Activated CD4-positive, alpha-beta T cell treated with anti-CD3 and anti-CD28 coated beads, Interleukin-2, amount 10 ng/mL, durations not matched to agents 24 days and 14 days (primary cell): ENCODE results near the gene KCNJ5. TPM values are rescaled to one million over a fixed set of nuclear protein-coding genes. Genes with fewer than 3 reads are reported as not detected.
A peak's percentile ranks its signal among the peaks of the same experiment; 100 is the strongest.

Experiments used
- DNase-seq: peaks from one replicate; pipeline ENCODE4 v3.0.0; 2022
- H3K27ac Mint-ChIP-seq: one replicate; pipeline ENCODE4 v1.8.0; 2022; ENCODE audit warnings: mild to moderate bottlenecking, mixed read lengths
- H3K27me3 Mint-ChIP-seq: one replicate; pipeline ENCODE4 v1.8.0; 2022; ENCODE audit warnings: mixed read lengths
- H3K36me3 Mint-ChIP-seq: one replicate; pipeline ENCODE4 v1.8.0; 2022; ENCODE audit warnings: low read depth, mild to moderate bottlenecking, mixed read lengths
- H3K4me1 Mint-ChIP-seq: one replicate; pipeline ENCODE4 v1.8.0; 2021; ENCODE audit warnings: mixed read lengths
- H3K4me3 Mint-ChIP-seq: one replicate; pipeline ENCODE4 v1.8.0; 2022; ENCODE audit warnings: mild to moderate bottlenecking, moderate library complexity, mixed read lengths
- H3K9me3 Mint-ChIP-seq: one replicate; pipeline ENCODE4 v1.8.0; 2021; ENCODE audit warnings: mixed read lengths
- intact Hi-C: fragments of 100-400 bp; cut with micrococcal nuclease; formaldehyde crosslinking; loops from one replicate; pipeline ENCODE4 v1.15.1; 2023
- total RNA-seq: library from RNA; stranded (reverse); gene quantifications from 2 replicates; pipeline ENCODE4 v1.2.3, GENCODE V29; 2022

KCNJ5 gene
- total RNA-seq, 1 donor from 2014 or later: not detected

DNA sequence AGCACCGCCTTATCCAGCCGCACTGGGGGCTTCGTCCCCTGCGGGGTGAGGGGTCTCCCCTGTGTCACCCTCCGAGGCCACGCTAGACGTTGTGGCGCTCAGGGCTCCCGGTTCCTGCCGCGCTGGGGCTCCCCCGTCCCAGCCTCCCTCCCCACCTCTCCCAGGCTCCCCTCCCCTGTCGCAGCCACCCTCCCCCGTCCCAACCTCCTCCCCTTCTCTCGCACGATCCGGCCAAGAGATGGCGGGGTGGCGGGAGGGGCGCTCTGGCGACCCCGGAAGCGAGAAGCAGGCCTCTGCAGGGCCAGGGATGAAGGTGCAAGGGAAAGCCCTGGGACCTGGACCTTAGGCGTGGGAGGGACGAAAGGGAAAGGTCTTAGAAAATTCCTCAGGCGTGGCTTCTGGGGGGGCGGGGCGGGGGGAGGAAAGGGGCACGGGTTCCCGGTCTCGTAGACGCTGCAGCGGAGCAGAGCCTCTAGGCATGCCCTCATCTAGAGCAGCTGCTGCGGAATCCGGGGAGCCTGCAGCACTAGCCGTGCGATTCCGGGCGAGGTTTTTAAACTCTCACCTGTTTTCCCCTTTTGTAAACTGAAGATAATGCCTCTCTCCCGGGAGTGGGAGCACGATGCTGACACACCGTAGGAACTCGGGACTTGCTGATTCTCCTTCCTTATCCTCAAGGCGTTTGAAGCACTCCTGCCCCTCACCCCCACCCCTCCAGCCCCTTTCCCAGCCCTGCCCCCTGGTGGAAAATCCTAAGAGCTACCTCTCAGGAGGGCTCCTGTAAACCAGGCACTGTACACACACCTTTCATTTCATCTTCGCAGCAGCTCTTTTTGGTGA lies 14.4 kb downstream of the KCNJ5 start:
- Mint-ChIP-seq H3K4me3 (peak overlapping the region; percentile 72), H3K36me3 (no peaks in the 10 kb centered on the region), H3K27me3 (peaks cover 77% of the 10 kb centered on the region), H3K4me1 (peaks cover 12% of the 10 kb centered on the region), H3K9me3 (no peaks in the 10 kb centered on the region), H3K27ac (no peak overlapping the region)
- intact Hi-C loops: loop anchor here (2.0 to 10.0 kb wide), 2 partner anchors 15 to 149 kb away; partner anchors contain the start of gene KCNJ5
- peak; percentile 75 for DNase-seq

DNA sequence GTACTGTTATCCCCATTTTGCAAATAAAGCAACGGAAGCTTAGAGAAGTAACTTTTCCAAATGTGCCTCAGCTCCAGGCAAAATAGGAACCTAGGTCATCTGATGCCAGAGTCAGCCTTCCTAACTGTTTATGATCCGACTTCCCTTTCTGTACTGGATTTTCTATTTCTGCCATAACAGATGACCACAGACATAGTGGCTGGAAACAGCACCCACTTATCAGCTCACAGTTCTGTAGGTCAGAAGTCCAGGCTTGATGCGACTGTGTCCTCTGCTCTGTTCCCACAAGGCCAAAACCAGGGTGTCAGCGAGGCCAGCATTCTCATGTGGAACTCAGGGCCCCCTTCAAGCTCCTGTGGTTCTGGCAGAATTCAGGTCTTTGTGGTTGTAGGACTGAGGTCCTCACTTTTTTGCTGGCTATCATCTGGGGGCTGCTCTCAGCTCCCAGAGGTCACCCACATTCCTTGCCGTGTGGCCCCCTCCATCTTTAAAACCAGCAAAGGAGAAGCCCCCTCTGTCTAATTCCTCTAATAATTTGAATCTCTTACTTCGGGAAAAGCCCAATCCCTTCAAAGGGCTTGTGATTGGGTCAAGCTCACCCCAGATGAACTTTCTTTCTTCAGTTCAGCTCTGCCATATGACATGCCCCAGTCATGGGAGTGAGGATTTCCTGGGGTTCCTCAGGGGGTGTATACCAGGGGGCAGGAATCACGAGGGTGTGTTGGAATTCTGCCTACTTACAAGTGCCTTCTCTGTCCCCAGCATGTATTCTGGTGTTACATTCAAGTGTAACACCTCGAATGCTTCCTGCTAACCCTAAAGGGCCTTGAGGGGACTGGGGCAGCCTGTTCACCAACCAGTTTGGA lies 15.3 kb downstream of the KCNJ5 start:
- H3K9me3 Mint-ChIP-seq: no peaks in the 10 kb centered on the region
- intact Hi-C loops: loop anchor here (10.0 kb wide), 1 partner anchor 148 kb away; no protein-coding TSS in a partner anchor
- H3K27me3 Mint-ChIP-seq: peaks cover 72% of the 10 kb centered on the region
- H3K4me1 Mint-ChIP-seq: peaks cover 12% of the 10 kb centered on the region
- H3K4me3 Mint-ChIP-seq: peak overlapping the region; percentile 72
- DNase-seq: no peak
- H3K27ac Mint-ChIP-seq: no peak overlapping the region
- no peaks in the 10 kb centered on the region for H3K36me3 Mint-ChIP-seq

DNA sequence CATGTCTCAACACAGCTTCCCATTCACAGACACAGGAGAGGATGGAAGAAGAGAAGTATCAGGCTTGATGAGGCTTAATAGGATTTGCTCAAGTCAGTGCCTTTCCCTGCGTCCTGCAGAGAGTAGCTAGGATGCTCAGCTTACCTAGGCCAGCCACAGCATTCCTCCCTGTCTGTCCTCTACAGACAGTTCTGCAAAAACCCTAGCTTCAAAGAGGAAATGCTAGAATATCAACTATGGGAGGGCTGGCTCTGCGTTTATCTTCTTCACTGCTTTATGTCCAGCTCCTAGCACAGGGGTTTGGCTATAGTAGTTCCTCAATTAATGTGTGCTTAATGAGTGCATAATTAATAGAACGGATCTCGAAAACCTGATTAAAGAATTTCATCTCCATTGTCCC lies 16.4 kb downstream of the KCNJ5 start:
- Mint-ChIP-seq H3K36me3 (no peaks in the 10 kb centered on the region), H3K4me1 (peaks cover 12% of the 10 kb centered on the region), H3K27ac (no peak overlapping the region), H3K27me3 (peaks cover 66% of the 10 kb centered on the region), H3K9me3 (no peaks in the 10 kb centered on the region), H3K4me3 (no peak overlapping the region)
- no peak for DNase-seq
- intact Hi-C loops: loop anchor here (10.0 kb wide), 1 partner anchor 147 kb away; no protein-coding TSS in a partner anchor

DNA sequence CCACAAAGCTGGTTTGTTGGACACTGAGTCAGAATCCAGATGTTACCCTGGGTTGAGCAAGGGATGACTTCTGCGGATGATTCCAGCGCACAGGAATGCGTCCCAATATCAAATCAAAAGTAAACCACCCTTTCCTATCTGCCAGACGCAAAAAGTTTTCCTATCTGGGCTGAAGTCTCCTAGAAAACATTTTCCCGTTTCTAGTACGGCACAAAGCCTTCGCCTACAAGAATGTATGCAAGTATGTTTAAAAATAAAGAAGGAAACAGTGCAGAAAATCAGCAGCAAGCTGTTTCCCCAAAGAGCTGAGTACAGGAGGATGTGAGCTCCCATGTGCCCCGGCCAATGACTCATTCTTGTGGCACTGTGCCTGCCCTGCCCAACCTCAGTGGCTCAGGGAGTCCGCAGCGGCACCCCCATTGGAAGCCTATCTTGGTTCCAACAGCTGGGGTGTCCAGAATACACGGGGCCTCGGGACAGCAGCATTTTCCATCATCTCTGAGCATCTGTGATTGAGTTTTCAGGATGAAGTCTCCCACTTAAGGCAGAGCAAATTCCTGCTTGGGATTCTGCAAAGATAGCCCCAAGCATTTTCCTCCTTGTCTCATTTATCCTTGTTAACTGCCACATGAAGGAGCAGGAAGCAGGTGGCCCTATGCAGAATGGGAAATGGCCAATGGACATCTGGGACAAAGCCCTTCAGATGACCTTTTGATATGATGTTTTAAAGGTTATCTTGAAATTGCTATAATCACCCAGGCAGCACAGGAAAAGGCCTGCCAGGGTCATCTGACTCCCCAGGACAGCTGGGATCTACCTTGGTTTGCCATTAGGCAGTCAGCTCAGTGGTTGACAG lies 17.5 kb downstream of the KCNJ5 start:
- intact Hi-C loops: loop anchor here (10.0 kb wide), 1 partner anchor 146 kb away; no protein-coding TSS in a partner anchor
- peaks cover 56% of the 10 kb centered on the region for H3K27me3 Mint-ChIP-seq
- no peak for DNase-seq
- H3K27ac Mint-ChIP-seq: no peak overlapping the region
- H3K9me3 Mint-ChIP-seq: no peaks in the 10 kb centered on the region
- no peak overlapping the region for H3K4me3 Mint-ChIP-seq
- H3K36me3 Mint-ChIP-seq: no peaks in the 10 kb centered on the region
- peaks cover 12% of the 10 kb centered on the region for H3K4me1 Mint-ChIP-seq

DNA sequence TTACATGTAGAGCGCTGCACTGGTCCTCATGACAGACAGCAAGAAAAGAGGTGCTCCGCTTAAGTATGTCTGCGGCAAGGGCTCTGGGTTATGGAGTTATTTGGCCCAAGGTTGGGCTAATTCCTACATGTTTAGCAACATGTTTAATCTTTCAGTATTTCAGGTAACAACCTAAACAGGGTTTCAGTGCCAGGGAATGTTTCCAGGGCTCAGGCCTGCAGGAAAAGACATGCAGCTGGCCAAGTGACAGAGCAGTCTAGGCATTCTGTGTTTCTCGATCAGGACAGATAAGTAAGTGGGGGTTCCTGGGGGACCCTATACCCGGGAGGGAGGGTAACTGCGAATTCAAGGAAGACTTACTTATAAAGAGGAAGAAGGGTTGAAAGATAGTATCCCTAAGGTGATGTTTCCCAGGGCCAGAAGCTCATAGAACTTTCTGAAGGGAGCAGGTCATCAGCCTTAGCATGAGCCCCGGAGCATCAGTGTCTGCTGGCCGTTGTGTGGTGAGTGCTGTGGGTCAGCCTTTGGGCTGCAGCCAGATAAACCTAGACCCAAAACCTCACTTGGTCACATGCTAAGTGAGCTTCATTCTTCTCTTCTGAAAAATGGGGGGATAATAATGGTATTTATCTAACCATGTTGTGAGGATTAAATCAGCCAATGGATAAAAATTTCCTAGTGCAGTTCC lies 18.4 kb downstream of the KCNJ5 start:
- Mint-ChIP-seq H3K36me3 (no peaks in the 10 kb centered on the region), H3K4me3 (no peak overlapping the region), H3K27ac (no peak overlapping the region), H3K9me3 (no peaks in the 10 kb centered on the region), H3K4me1 (peaks cover 8% of the 10 kb centered on the region), H3K27me3 (peaks cover 47% of the 10 kb centered on the region)
- no peak for DNase-seq
- intact Hi-C loops: loop anchor here (10.0 kb wide), 1 partner anchor 145 kb away; no protein-coding TSS in a partner anchor

DNA sequence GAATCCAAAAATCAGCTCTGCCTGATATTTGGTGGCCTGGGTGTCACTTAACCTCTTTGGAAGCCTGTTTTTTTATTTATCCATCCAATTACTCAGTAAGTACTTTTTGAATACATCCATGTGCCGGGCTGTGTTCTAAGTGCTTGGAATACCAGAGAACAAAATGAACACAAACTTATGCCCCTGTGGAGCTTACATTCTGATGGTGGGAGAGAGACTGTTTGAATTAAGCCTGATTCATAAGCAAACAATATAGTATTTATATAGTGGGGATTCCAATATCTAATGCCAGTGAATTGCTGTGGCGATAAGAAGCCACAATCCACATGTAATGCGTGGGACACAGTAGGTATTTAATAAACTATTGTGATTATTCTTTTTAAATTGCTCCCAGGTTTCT lies 19.4 kb downstream of the KCNJ5 start:
- DNase-seq: no peak
- Mint-ChIP-seq H3K27me3 (peaks cover 43% of the 10 kb centered on the region), H3K4me1 (peaks cover 6% of the 10 kb centered on the region), H3K27ac (no peak overlapping the region), H3K4me3 (no peak overlapping the region), H3K36me3 (no peaks in the 10 kb centered on the region), H3K9me3 (peaks cover 1% of the 10 kb centered on the region)
- intact Hi-C loops: no loop called here

DNA sequence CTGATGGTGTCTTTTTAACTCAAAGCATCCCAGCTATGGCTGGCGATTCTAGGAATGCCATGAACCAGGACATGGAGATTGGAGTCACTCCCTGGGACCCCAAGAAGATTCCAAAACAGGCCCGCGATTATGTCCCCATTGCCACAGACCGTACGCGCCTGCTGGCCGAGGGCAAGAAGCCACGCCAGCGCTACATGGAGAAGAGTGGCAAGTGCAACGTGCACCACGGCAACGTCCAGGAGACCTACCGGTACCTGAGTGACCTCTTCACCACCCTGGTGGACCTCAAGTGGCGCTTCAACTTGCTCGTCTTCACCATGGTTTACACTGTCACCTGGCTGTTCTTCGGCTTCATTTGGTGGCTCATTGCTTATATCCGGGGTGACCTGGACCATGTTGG lies 20.1 kb downstream of the KCNJ5 start:
- intact Hi-C loops: no loop called here
- H3K9me3 Mint-ChIP-seq: peaks cover 8% of the 10 kb centered on the region
- H3K36me3 Mint-ChIP-seq: no peaks in the 10 kb centered on the region
- DNase-seq: no peak
- H3K4me1 Mint-ChIP-seq: peaks cover under 1% of the 10 kb centered on the region
- no peak overlapping the region for H3K4me3 Mint-ChIP-seq
- peaks cover 41% of the 10 kb centered on the region for H3K27me3 Mint-ChIP-seq
- no peak overlapping the region for H3K27ac Mint-ChIP-seq

DNA sequence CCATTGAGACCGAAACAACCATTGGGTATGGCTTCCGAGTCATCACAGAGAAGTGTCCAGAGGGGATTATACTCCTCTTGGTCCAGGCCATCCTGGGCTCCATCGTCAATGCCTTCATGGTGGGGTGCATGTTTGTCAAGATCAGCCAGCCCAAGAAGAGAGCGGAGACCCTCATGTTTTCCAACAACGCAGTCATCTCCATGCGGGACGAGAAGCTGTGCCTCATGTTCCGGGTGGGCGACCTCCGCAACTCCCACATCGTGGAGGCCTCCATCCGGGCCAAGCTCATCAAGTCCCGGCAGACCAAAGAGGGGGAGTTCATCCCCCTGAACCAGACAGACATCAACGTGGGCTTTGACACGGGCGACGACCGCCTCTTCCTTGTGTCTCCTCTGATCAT lies 20.5 kb downstream of the KCNJ5 start:
- DNase-seq: no peak
- Mint-ChIP-seq H3K4me3 (no peak overlapping the region), H3K27ac (no peak overlapping the region), H3K9me3 (peaks cover 8% of the 10 kb centered on the region), H3K4me1 (no peaks in the 10 kb centered on the region), H3K36me3 (no peaks in the 10 kb centered on the region), H3K27me3 (peaks cover 36% of the 10 kb centered on the region)
- intact Hi-C loops: no loop called here

DNA sequence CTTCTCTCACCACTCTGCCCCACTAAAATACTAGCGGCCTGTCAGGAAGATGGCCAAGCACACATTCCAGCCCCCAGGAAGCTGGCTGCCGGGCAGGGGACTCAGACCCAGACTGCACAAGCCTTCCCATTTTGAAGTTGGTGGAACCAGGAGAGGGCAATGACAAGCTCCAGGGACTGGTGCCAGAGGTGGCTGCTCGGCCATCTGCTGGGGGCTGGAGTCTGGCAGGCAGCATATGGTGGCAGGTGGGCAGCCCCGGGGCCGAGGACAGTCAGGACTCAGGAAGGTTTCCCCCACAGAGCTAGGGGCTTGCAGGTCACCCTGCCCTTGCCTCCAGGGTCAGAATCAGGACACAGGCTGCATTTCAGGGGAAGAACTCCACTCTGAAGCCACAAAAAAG lies 22.6 kb downstream of the KCNJ5 start:
- DNase-seq: no peak
- H3K27me3 Mint-ChIP-seq: peaks cover 20% of the 10 kb centered on the region
- no peaks in the 10 kb centered on the region for H3K4me1 Mint-ChIP-seq
- H3K9me3 Mint-ChIP-seq: peaks cover 8% of the 10 kb centered on the region
- no peak overlapping the region for H3K4me3 Mint-ChIP-seq
- H3K36me3 Mint-ChIP-seq: no peaks in the 10 kb centered on the region
- intact Hi-C loops: no loop called here
- H3K27ac Mint-ChIP-seq: no peak overlapping the region

DNA sequence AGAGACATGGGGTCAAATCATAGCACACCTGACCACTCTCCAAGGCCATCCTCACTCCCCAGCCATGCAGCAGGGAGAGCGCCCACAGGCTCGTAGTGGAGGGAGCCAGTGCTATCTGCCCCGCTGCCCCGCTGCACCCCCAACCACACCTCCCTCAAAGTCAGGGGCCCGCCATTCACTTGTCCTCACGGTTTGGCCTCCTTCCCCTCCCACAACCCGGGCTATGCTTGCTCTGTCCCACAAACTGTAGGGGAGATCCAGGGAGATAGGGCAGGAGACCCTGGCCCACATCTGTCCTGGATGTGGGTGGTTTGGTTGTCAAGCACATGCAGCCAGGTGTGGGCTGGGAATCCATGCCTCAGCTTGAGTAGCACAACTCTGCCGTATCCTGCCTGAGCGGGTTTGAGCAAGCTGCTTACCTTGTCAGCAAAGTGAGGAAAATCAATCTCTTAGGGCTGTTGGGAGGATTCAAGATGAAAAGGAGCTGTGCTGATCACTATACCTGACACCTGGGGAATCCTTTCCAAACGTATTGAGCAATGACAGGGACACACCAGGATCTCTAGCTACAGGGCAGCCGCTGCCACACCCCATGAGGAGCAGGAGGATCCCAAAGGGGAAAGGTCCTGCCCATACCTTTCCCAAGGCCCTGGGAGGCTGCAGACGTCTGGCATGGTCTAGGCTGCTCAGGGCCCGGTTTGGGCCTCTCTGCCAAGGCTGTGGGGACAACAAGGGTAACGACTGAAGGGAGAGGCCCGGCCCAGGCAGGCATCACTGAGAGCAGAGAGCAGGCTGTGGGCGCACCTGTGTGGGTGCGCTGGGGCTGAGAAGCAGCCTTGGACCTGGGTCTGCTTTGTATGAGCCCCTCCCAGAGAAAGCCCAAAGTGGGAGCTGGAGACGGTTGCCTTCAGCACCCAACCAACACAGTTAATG lies 23.3 kb downstream of the KCNJ5 start:
- Mint-ChIP-seq H3K4me3 (no peak overlapping the region), H3K4me1 (peaks cover 3% of the 10 kb centered on the region), H3K36me3 (no peaks in the 10 kb centered on the region), H3K27me3 (peaks cover 16% of the 10 kb centered on the region), H3K27ac (no peak overlapping the region), H3K9me3 (peaks cover 8% of the 10 kb centered on the region)
- no peak for DNase-seq
- intact Hi-C loops: no loop called here

DNA sequence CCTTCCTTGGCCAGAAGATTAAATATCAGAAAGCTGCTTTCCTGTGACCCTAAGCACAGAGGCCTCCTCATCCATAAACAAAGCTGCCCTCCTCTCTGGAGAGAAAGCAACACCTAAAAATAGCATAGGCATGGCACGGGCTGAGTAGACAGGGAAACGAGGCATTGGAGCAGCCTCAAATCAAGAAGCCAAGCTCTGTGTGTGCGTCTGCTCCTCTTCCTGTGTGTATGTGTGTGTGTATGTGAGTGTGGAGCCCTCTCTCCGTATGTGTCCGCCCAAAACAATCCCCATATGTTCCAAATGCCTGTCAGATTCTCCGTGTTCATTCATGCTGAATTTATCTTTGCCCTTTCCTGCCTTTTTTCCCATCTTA lies 24.0 kb downstream of the KCNJ5 start:
- no peak overlapping the region for H3K27ac Mint-ChIP-seq
- H3K4me1 Mint-ChIP-seq: peaks cover 3% of the 10 kb centered on the region
- H3K9me3 Mint-ChIP-seq: peaks cover 8% of the 10 kb centered on the region
- H3K27me3 Mint-ChIP-seq: peaks cover 10% of the 10 kb centered on the region
- DNase-seq: no peak
- intact Hi-C loops: no loop called here
- no peak overlapping the region for H3K4me3 Mint-ChIP-seq
- no peaks in the 10 kb centered on the region for H3K36me3 Mint-ChIP-seq

DNA sequence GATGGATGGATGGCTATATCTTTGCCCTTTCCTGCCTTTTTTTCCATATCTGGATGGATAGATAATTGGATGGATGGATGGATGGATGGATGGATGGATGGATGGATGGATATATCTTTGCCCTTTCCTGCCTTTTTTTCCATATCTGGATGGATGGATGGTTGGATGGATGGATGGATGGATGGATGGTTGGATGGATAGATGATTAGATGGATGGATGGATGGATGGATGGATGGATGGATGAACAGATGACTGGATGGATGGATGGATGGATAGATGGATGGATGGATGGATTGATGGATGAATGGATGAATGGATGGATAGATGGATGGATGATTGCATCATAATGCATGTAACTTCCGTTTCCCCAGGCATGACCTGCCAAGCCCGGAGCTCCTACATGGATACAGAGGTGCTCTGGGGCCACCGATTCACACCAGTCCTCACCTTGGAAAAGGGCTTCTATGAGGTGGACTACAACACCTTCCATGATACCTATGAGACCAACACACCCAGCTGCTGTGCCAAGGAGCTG lies 24.9 kb downstream of the KCNJ5 start:
- Mint-ChIP-seq H3K27ac (no peak overlapping the region), H3K4me1 (peaks cover 3% of the 10 kb centered on the region), H3K36me3 (no peaks in the 10 kb centered on the region), H3K27me3 (peaks cover 8% of the 10 kb centered on the region), H3K9me3 (peaks cover 8% of the 10 kb centered on the region), H3K4me3 (no peak overlapping the region)
- intact Hi-C loops: no loop called here
- DNase-seq: no peak
